ENCODE data around the gene PCSK6. TPM values are rescaled to one million over a fixed set of nuclear protein-coding genes. Genes with fewer than 3 reads are reported as not detected.

The PCSK6 gene
- total RNA-seq, 2 experiments from 2014 or later, result 0.46 to 0.74 TPM

DNA sequence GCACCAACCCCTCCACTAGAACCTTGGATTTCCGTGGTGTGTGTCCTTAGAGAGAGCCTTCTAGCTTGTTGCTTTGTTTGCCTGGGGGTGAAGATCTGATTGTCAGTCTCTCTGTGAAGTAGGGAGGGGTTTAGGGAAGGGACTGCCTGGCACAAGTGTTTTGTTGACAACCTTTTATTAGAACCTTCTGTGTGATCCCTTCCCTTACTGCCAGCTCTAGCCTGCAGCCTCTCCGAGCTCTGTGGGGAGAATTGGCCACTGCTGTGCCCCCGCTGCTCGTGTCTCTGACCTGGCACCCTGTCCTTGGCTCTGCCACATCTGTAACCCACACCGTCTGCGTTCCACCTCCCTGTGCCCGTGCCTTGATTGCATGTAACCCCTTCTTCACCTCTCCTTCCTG is 30.9 kb upstream of the PCSK6 start:
- H3K36me3 Mint-ChIP-seq (ENCODE audit: low read depth), result no peaks in the 10 kb centered on the region
- H3K27me3 Mint-ChIP-seq, result peaks cover 12% of the 10 kb centered on the region
- H3K9me3 Mint-ChIP-seq, result peaks cover 19% of the 10 kb centered on the region
- peaks cover 5% of the 10 kb centered on the region for H3K4me1 Mint-ChIP-seq
- H3K4me3 Mint-ChIP-seq, result no peak overlapping the region
- DNase-seq, result no peak
- ChIA-PET POLR2A (no interaction called here), CTCF (no interaction called here)
- no peak overlapping the region for H3K27ac Mint-ChIP-seq

DNA sequence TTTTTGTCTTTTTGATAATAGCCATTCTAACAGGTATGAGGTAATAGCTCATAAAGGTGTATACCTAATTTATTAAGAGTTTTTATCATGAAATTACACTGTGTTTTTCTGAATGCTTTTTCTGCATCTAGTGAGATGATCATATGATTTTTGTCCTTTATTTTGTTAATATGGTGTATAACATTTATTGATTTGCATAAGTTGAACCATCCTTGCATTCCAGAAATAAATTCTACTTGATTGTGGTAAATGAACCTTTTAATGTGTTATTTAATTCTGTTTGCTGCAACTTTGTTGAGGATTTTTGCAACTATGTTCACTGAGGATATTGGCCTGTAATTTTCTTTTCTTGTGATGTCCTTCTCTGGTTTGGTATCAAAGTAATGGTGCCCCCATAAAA is 28.0 kb upstream of the PCSK6 start:
- H3K4me3 Mint-ChIP-seq, result no peak overlapping the region
- H3K9me3 Mint-ChIP-seq, result peaks cover 20% of the 10 kb centered on the region
- H3K36me3 Mint-ChIP-seq (ENCODE audit: low read depth), result no peaks in the 10 kb centered on the region
- H3K27me3 Mint-ChIP-seq, result peaks cover 17% of the 10 kb centered on the region
- ChIA-PET CTCF (no interaction called here), POLR2A (no interaction called here)
- no peak for DNase-seq
- H3K4me1 Mint-ChIP-seq, result peaks cover 5% of the 10 kb centered on the region
- H3K27ac Mint-ChIP-seq, result no peak overlapping the region

DNA sequence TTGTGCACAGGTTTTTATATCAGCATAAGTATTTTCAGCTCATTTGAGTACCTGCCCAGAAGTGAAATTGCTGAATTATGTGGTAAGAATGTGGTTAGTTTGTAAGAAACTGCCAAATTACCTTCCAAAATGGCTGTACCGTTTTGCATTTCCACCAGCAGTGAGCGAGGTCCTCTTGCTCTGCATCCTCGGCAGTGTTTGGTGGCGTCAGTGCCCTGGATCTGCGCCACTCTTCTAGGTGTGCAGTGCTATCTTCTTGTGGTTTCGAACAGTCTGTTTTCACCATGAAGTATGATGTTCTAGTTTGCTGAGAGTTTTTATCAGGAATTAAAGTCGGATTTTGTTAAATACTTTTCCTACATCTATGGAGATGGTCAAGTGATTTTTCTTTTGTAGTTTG is 24.8 kb upstream of the PCSK6 start:
- Mint-ChIP-seq H3K4me1 (no peaks in the 10 kb centered on the region), H3K27ac (no peak overlapping the region), H3K9me3 (peaks cover 18% of the 10 kb centered on the region), H3K4me3 (no peak overlapping the region), H3K27me3 (peaks cover 28% of the 10 kb centered on the region), H3K36me3 (ENCODE audit: low read depth) (no peaks in the 10 kb centered on the region)
- POLR2A ChIA-PET, result no interaction called here
- CTCF ChIA-PET, result interaction anchor here (0.8 kb wide), 1 partner anchor 13 kb away, joined by 3 read pairs; no protein-coding TSS in a partner anchor
- no peak for DNase-seq

DNA sequence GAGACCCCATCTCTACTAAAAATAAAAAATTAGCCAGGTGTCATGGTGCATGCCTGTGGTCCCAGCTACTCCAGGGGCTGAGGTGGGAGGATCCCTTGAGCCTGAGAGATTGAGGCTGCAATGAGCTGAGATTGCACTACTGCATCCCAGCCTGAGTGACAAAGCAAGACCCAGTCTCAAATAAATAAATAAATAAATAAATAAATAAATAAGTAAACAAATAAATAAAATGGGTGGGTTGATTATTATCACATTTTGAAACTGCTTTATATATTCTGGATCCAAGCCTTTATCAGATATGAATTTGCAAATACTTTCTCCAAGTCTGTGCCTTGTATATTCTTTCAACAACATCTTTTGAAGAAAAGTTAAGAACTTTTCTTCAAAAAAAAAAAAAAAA is 22.2 kb upstream of the PCSK6 start:
- no peak overlapping the region for H3K4me3 Mint-ChIP-seq
- H3K27me3 Mint-ChIP-seq, result peaks cover 44% of the 10 kb centered on the region
- no peak overlapping the region for H3K27ac Mint-ChIP-seq
- ChIA-PET POLR2A (no interaction called here), CTCF (no interaction called here)
- no peaks in the 10 kb centered on the region for H3K4me1 Mint-ChIP-seq
- no peak for DNase-seq
- H3K36me3 Mint-ChIP-seq (ENCODE audit: low read depth), result no peaks in the 10 kb centered on the region
- H3K9me3 Mint-ChIP-seq, result peaks cover 9% of the 10 kb centered on the region

DNA sequence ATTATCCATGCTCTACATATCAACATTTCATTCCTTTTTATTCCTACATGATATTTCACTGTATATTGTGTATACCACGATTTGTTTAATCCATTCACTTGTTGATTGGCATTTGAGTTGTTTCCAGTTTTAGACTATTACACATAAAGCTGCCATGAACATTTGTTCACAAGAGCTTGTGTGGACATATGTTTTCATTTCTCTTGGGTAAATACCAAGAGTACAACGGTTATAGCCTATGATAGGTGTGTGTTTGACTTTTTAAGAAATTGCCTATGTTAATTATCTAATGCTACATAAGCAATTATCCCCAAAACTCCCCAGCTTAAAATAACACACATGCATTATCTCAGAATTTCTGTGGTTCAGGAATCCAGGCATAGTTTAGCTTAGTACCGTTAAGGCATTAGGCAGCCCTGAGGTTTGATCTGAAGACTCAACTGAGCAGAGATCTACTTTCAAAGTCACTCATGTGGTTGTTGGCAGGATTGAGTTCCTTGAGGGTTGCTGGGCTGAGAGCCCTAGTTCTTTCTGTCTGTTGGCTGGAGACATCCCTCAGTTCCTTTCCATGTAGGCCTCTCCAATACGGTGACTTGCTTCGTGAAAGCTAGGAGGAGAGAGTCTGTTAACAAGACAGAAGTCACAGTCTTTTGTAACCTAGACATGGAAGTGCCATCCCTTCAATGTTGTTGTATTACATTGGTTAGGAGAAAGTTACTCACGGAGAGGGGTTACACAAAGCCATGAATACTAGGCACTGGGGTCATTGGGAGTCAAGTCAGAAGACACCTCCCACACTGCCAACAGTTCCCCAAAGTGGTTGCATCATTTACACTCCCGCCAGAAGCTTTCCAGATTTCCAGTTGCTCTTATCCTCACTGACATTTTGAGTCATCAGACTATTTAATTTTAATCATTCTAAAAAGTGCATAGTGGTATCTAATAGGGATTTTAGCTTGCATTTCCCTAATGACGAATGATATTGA is 21.0 kb upstream of the PCSK6 start:
- H3K9me3 Mint-ChIP-seq, result peaks cover 2% of the 10 kb centered on the region
- POLR2A ChIA-PET, result no interaction called here
- DNase-seq, result no peak
- peaks cover 44% of the 10 kb centered on the region for H3K27me3 Mint-ChIP-seq
- CTCF ChIA-PET, result interaction anchor here (0.8 kb wide), 1 partner anchor 12 kb away, joined by 3 read pairs; no protein-coding TSS in a partner anchor
- H3K4me1 Mint-ChIP-seq, result no peaks in the 10 kb centered on the region
- H3K4me3 Mint-ChIP-seq, result no peak overlapping the region
- H3K36me3 Mint-ChIP-seq (ENCODE audit: low read depth), result no peaks in the 10 kb centered on the region
- no peak overlapping the region for H3K27ac Mint-ChIP-seq

DNA sequence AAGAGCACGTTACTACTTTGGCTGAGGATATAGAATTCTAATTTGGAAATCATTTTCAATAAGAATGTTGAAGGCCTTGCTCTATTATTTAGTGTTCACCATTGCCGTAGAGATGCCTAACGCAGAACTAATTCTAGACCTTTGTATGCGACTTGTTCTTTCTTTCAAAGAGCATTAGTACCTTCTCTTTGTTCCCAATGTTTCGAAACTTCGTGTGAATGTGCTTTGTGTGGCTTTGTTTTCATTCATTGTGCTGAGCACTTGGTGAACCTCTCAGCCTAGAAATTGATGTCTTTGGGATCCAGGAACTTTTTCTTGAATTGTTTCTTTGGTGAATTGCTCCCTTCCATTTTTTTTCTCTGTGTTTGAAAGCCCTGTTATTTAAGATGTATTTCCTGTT is 19.8 kb upstream of the PCSK6 start:
- ChIA-PET CTCF (no interaction called here), POLR2A (no interaction called here)
- peaks cover 42% of the 10 kb centered on the region for H3K27me3 Mint-ChIP-seq
- no peak overlapping the region for H3K4me3 Mint-ChIP-seq
- DNase-seq, result no peak
- H3K9me3 Mint-ChIP-seq, result no peaks in the 10 kb centered on the region
- H3K4me1 Mint-ChIP-seq, result no peaks in the 10 kb centered on the region
- no peaks in the 10 kb centered on the region for H3K36me3 Mint-ChIP-seq (ENCODE audit: low read depth)
- no peak overlapping the region for H3K27ac Mint-ChIP-seq

DNA sequence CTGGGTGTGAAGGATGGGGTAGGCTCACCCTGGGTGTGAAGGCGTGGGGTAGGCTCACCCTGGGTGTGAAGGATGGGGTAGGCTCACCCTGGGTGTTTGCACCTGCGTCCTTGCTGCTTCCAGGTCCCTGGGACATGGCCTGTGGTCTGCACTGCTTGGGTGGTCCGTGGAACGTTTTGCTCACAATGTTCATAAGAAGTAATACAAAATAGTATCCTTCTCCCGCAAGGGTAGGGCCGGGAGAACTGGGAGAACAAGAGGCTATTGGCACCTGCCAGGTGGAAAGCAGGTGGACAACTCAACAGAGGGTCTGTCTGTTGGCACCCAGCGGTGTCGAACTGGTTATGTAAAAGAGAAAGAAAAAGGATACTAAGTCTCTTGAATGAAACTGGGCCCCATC is 17.0 kb upstream of the PCSK6 start:
- CTCF ChIA-PET, result no interaction called here
- no peaks in the 10 kb centered on the region for H3K9me3 Mint-ChIP-seq
- POLR2A ChIA-PET, result no interaction called here
- peaks cover 36% of the 10 kb centered on the region for H3K27me3 Mint-ChIP-seq
- H3K4me3 Mint-ChIP-seq, result no peak overlapping the region
- DNase-seq, result no peak
- H3K27ac Mint-ChIP-seq, result no peak overlapping the region
- H3K36me3 Mint-ChIP-seq (ENCODE audit: low read depth), result no peaks in the 10 kb centered on the region
- peaks cover 2% of the 10 kb centered on the region for H3K4me1 Mint-ChIP-seq

DNA sequence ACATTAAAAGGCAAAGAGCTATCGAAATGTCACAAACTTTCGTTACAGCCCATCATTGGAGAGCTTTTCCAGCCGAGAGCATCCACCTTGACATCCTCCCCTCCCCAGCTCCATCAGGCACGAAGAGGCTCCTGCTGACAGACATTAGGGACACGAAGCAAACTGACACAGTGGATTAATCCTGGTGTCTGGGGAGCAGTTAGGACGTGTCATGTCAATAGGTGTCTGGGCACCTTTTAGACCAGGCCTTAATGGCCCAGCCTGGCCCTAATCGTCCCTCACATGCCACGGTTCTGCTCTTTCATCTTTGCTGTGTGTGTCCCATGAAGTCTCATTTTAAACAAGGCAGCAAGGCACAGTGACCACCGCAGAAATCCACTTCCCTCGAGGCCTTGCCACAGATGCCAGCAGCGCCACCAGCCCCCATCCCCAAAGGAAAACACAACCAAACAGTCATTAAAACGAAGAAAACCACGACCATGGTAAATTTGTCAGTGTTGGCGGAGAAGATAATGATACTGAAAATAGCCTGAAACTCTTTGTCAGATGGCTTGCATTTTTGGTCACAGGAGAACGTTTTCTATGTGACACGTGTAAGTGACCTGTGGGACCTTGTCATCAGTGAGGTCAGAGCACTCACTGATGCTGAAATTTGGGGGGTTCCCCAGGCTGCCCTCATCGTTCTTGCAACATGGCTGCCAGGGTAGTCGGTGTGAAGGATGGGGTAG is 16.3 kb upstream of the PCSK6 start:
- Mint-ChIP-seq H3K27me3 (peaks cover 32% of the 10 kb centered on the region), H3K4me3 (no peak overlapping the region), H3K9me3 (no peaks in the 10 kb centered on the region), H3K27ac (no peak overlapping the region), H3K36me3 (ENCODE audit: low read depth) (no peaks in the 10 kb centered on the region), H3K4me1 (peaks cover 8% of the 10 kb centered on the region)
- ChIA-PET POLR2A (no interaction called here), CTCF (no interaction called here)
- DNase-seq, result no peak

DNA sequence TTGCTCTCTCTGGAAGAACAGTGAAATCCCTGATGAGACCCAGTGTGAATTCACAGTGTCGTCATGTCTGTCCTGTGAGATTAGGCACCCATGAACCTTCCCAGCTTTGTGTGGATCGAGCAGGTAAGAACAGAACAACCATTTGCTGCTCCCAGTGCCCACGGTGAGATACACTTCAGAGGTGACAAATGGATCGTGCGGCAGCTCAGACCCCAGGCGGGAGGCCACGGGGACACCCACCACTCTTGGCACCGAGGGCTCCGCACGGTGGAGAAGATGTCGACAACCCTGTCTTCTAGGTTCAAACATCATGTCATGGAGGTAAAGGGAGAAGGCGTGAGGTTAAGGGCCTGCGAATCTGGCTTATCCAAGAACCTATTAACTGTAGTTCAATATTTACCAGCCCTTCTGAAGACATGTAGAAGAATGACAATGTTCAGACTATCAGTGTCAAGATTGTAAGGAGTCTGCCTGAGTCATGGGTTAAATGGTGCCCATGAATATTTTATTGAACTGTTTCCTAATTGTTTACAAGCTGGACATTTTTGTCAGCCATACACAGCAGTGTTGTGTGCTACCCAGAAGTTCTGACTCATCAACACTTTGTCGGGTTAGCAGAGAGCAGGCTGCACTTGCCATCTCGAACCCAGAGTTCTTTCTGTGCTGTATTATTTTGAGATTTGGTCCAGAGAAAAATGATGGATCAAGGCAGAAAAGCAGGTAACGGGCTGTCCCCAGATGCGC is 15.5 kb upstream of the PCSK6 start:
- H3K4me3 Mint-ChIP-seq, result no peak overlapping the region
- H3K9me3 Mint-ChIP-seq, result no peaks in the 10 kb centered on the region
- no peak for DNase-seq
- CTCF ChIA-PET, result no interaction called here
- H3K36me3 Mint-ChIP-seq (ENCODE audit: low read depth), result no peaks in the 10 kb centered on the region
- no peak overlapping the region for H3K27ac Mint-ChIP-seq
- peaks cover 25% of the 10 kb centered on the region for H3K27me3 Mint-ChIP-seq
- peaks cover 15% of the 10 kb centered on the region for H3K4me1 Mint-ChIP-seq
- POLR2A ChIA-PET, result no interaction called here

DNA sequence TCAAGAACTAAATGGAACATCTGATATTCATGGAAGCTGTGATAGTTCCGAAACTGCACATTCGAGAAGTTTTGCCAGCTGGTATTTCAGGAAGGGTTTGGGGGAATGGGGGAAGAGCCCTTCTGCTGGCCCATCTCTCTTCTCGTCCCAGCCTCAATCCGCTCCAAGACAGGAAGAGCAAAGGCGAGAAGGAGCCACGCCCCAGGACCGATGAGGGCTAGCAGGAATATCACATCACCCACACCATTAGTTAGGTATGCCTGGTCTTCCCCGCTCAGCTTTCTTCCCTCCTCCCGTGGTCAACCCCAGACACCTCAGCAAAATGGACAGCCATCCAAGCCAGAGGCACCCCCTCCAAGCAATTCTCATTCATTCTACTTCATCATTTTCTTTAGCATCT is 14.9 kb upstream of the PCSK6 start:
- Mint-ChIP-seq H3K36me3 (ENCODE audit: low read depth) (no peaks in the 10 kb centered on the region), H3K27ac (no peak overlapping the region), H3K4me3 (no peak overlapping the region), H3K27me3 (peaks cover 19% of the 10 kb centered on the region), H3K4me1 (peaks cover 21% of the 10 kb centered on the region), H3K9me3 (no peaks in the 10 kb centered on the region)
- ChIA-PET POLR2A (no interaction called here), CTCF (no interaction called here)
- DNase-seq, result no peak

DNA sequence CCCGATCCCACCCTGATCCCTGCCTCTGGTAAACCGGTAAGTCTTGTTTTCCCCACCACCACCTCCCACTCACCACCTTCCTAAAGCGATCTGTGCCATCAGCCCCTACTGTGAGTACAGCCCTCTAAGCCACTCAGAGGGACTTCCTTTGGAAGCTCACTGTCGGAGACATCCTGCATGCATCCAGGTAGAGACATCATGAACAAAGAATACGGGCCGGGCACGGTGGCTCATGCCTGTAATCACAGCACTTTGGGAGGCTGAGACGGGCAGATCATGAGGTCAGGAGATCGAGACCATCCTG is 13.7 kb upstream of the PCSK6 start:
- Mint-ChIP-seq H3K9me3 (no peaks in the 10 kb centered on the region), H3K4me3 (no peak overlapping the region), H3K27ac (no peak overlapping the region), H3K36me3 (ENCODE audit: low read depth) (no peaks in the 10 kb centered on the region), H3K4me1 (peaks cover 21% of the 10 kb centered on the region), H3K27me3 (peaks cover 11% of the 10 kb centered on the region)
- CTCF ChIA-PET, result no interaction called here
- DNase-seq, result no peak
- POLR2A ChIA-PET, result no interaction called here

DNA sequence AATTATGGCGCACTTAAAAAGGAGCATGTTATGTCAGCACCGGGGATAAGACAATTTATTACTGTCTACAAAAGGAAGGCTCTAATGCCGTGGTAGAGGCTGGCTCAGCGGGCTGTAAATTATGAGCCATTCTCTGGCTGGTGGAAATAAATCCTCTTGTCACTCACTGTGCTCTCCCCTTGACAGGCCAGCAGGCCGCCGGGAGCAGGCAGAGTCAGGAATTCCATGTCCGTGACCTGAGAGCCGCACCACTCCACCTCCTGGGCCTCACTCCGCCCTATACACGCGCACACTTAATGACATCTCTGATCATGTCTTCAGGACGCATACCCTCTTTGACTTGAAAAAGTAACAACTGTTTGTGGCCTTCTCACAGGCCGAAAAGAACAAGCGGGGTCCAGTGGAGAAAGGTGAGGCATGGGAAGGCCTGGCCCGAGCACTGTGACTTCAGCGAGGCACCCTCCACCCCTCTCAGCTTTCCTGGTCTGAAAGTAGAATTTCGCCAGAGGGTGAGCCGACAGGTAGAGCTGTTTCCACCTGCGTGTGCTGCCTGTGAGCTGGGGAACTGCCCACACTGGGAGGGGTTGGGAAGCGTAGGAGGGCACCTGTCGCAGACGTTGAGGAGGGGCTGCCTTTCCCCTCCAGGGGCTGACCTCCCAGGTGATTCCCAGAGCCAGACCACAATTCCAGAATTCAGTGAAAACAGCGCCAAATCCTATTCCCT is 13.2 kb upstream of the PCSK6 start:
- peaks cover 11% of the 10 kb centered on the region for H3K27me3 Mint-ChIP-seq
- no peak overlapping the region for H3K27ac Mint-ChIP-seq
- no peak overlapping the region for H3K4me3 Mint-ChIP-seq
- peaks cover 25% of the 10 kb centered on the region for H3K4me1 Mint-ChIP-seq
- POLR2A ChIA-PET, result no interaction called here
- H3K36me3 Mint-ChIP-seq (ENCODE audit: low read depth), result no peaks in the 10 kb centered on the region
- CTCF ChIA-PET, result interaction anchor here (0.9 to 1.3 kb wide), 4 partner anchors 15 to 186 kb away, joined by 3 to 4 read pairs (median 4); no protein-coding TSS in a partner anchor
- no peaks in the 10 kb centered on the region for H3K9me3 Mint-ChIP-seq
- no peak for DNase-seq

Measured in activated CD4-positive, alpha-beta T cell treated with anti-CD3 and anti-CD28 coated beads, Interleukin-2, amount 10 ng/mL, durations not matched to agents 7 days and 5 days (primary cell).